NCI-H446 treated with DMSO at 0.1 percent for 48 hours (cell line): ENCODE results near the gene RGS1.

Experiments used
- DNase-seq: peaks from one replicate; lab custom pipeline; 2025; lab: John Stamatoyannopoulos, UW

Gene RGS1

DNA sequence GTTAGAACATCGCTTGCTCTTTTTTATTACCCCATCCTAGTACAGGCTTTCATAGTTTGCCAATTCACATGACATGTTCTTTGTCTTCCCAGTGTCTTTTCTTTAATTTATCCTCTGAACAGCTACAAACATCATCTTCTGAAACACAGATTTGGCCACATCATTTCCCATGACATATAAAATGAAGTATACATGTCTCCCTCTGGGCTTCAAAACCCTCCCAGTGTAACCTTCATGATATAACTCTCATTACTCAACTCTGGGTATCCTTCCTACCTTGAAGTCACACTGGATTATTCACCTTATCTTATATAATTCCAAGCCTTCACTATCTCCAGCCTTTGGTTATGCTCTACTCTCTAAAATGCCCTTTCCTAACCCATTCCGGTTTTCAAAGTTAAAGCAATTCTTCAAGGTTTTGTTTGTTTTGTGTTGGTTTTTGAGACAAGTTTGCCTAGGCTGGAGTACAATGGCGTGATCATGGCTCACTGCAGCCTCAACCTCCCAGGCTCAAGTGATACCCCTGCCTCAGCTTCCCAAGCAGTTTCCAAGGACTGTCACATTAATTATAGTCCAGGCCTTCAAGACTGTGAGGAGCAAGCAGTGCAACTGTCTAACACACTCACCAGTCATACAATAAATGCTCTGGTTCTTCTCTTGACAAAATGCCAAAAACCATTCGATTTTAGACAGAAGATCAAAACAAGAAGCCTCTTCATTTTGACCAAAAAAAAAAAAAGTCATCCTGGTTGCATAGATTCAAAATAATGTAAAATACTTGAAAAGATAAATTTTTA is 5.8 kb downstream of the RGS1 start:
- DNase-seq, result no peak

GRCh38 chr1:192584866-192585265 is 9.3 kb downstream of the RGS1 start:
- no peak for DNase-seq

GRCh38 chr1:192587386-192588266 is 12.1 kb downstream of the RGS1 start:
- no peak for DNase-seq

- no peak for DNase-seq
These were observed 13.0 kb downstream of the RGS1 start for GRCh38 chr1:192588546-192588945.

GRCh38 chr1:192589813-192590212 is 14.2 kb downstream of the RGS1 start:
- no peak for DNase-seq

DNA sequence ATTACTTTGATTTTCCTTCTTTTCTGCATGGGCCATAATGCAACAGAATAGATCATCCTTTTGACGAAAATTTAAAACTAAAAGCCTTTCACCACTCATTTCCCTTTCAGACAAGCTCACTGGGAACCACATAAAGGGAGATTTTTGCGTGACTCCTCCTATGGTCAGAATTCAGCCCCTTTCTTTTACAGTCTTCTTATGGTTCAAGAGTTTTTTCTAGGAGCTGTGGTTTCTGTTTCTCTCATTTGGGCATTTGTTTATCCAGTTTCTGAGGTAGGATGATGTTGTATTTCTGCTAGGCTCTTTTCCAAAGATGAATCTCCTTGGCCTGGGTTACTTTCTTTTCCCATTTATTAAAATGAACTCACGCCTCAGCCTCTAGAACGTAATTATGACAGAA is 16.9 kb downstream of the RGS1 start:
- no peak for DNase-seq

DNA sequence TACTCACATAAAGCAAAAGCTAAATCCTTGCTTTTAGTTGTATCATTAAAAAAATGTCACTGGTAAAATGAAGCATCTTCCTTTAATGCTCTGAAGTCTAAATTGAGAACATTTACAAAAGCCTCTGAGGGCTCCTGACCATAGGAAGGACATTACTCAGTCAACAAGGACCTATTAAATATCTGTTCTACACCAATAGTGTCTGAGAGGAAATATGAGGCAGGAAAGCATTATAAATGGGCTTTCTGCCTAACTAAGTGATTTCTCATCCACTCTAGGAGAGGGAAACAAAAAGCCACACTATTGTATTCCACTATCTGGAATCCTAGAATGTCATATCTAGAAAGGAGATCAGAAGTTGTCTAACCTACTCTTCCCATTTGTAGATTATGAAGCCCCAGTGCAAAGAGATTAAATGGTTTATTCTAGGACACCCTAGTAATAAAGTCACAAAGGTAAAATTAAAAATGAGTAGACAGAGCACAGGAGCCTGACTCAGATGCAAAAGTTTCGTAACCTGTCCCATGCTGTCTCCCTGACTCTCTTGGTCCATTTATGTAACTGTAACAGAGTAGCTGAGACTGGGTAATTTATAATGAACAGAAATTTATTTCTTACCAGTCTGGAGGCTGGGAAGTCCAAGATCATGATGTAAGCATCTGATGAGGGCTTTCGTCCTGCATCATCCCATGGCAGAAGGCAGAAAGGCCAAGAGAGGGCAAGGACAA is 17.6 kb downstream of the RGS1 start:
- DNase-seq, result no peak

GRCh38 chr1:192595299-192595698 is 19.7 kb downstream of the RGS1 start:
- no peak for DNase-seq

- no peak for DNase-seq
These were observed 23.0 kb downstream of the RGS1 start for GRCh38 chr1:192598589-192598988.

- DNase-seq, result no peak
These were observed 24.7 kb downstream of the RGS1 start for GRCh38 chr1:192600275-192600674.

- DNase-seq, result no peak
These were observed 25.6 kb downstream of the RGS1 start for GRCh38 chr1:192601143-192601542.

DNA sequence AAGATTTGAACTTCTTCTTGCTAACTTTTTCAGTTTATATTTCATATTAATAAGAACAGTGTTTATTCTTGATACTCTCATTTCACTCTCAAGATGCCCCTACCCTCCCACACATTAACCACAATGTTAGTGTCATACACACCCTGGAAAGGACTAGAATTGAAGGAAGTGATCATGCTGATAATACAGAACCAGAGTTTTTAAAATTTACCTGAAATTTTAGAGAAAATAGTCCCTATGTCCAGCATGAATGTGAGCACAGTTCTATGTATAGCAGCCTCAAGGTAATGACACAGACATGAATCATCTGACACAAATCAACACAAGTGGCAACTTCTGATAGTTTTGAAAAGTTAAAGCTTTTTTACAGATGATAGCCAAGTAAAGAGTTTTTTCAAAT is 26.0 kb downstream of the RGS1 start:
- DNase-seq, result no peak

DNA sequence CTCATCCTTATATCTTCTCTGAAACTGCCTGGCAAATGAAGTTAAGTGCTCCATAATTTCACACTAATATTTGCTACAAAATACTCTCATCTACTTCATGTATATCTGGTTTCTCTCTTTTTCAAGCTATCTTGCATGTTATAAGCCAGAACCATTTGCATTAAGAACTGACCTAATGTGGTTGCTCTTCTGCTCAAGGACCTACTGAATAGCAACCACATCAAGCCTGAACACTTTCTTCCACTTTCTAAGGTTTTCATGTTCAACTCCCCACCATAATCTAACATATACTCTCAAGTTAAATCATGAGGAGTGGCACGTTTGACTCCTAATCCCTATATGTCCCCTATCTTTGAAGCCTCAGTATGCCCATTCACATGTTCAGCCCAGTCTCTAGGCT is 27.2 kb downstream of the RGS1 start:
- DNase-seq, result no peak

- no peak for DNase-seq
These were observed 27.7 kb downstream of the RGS1 start for GRCh38 chr1:192603218-192603787.

DNA sequence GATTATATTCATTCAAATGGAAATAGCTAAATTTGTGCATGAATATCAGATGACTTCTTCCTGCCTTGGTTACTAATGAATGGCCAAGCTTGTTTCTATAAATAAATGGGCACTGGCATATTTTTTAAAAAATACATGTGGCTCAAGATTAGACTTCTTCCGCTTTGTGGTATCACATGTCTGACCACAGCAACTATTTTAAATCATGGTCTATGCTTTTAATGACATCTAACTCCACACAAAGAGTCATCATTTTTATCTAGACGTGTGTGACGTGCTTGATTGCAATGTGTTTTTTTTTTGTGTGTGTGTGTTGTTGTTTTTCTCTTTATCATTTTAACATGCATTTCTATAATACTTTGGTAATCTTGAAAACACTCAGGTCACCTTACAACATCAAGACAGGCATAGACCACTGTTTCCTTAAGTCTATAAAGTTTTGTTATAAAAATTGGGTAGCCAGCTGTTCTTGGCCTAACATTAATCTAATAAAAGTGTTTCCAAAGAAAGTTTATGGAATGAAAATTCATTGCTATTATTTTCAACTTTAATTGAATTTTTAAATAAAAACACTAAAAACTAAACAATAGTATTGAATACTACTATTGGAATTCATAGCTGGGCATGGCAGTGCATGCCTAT is 29.5 kb downstream of the RGS1 start:
- DNase-seq, result no peak

DNA sequence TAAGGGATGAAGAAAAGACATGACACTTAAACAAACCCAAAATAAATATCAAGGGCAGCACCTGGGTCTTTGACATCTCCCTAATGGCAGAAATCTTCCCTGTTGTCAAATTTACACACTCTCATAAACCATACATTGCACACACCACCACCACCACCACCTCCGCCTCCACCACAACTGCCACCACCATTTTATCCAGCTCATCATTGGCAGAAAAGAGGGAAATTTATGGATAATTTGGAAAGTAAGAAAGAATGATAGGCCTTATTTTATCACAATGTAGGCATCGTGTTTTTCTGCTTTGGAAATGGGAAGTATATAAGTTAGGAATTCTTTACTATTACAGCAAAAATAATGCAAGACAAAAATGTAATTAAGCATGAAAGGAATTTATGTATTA is 33.1 kb downstream of the RGS1 start:
- no peak for DNase-seq

DNA sequence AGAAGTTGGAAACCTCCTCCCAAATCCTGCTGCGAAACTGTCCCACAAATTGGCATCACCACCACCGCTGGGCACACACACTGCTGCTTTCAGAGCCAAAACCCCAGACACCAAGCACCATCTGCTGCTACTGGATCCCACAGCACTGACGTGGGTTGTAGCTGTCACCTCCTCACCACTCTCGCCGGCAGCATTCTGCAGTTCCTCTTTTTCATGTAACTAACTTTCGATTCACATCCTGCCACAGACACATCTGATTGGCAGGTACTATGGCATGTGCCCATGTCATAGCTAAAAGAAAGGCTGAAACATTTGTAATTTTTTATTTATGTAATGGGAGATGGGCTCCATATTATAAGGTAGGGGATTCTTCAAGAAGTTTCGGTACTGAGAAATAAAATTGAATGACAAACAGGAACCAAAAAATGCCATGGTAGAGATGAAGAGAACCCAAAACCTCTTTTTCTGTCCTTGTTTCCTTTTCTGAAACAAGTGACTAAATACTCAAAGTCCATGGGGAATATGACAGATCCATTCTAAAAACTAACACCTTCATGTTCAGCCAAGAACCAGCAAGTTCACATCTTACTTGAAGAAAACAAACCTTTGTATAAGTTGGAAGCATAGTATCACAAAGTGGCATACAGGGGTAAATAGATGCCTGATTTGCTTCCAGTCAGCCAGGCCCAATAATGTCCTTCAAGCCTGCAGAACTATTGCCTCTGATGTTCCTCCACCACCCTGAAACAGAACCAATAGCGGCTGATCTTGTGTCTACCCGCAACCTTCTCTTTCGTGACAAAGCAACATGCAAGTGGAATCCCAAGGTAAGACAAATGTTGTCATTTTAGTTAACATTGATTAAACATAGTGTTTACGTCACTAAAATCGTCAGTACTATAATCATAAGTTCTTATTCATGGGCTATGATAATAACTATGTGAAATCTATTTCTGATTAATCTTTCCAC is 33.8 kb downstream of the RGS1 start:
- peak; percentile 53 for DNase-seq

DNA sequence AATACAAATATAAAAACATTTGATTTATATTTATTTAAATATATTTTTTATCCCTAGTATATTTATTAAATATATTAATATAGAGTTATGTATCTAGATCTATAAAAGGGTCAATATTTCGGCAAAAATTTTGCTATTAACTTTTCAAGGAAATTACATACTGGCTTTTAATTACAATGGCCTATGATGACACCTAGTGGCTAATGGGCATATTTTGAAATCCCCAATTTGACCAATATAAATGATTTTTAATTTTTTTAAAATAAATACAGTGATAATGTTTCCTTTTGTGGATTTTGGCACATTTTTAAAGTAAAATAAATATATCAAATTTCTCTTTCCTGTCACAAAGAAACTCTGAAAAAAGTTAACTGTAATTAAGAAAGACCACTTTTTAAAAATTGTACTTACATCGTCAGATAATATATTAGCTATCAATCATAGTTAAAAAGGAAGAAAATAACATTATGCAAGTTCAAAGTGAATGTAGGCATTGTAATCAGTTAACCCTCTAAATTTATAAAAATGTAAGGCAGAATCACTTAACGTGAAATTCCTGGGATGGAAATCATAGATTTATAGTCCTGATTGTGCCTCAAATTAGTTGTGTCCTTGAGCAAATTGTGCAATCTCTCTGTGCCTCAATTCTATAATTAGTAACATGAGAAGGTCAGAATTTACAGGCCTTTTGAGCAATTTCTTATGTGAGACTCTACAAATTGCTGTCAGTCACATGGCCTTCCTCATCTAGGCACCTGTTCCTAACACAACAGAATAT is 34.7 kb downstream of the RGS1 start:
- DNase-seq, result peak; percentile 44

DNA sequence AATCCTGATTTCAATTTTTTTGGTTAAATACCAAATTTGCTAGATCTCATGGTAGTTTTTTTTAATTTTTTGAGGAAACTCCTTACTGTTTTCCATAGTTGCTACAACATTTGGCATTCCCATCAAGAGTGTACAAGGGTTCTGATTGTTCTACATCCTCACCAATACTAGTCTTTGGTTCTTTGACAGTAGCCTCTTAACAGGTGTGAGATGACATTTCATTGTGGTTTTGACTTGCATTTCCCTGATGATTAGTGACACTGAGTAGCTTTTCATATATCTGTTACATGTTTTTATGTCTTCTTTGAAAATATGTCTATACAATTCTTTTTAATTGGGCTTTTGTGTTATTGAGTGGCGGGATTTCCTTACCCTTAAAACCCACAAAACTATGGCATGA is 39.5 kb downstream of the RGS1 start:
- DNase-seq, result no peak
